Colonic mucosa (tissue), 4 donors: ENCODE measurements around the gene SSR3. TPM values are rescaled to one million over a fixed set of nuclear protein-coding genes. Genes with fewer than 3 reads are reported as not detected.

ENCODE experiments used
- DNase-seq: peaks from one replicate; pipeline ENCODE4 v3.0.0-alpha.2; 2020
- H3K27ac ChIP-seq: fragments of 200-600 bp; one replicate; pipeline ENCODE4 v1.8.0; 2021
- H3K27me3 ChIP-seq: fragments of 200-600 bp; one replicate; pipeline ENCODE4 v1.8.0; 2021
- H3K36me3 ChIP-seq: fragments of 200-600 bp; one replicate; pipeline ENCODE4 v1.8.0; 2021
- H3K4me1 ChIP-seq: fragments of 200-600 bp; one replicate; pipeline ENCODE4 v1.8.0; 2021; ENCODE audit warnings: mild to moderate bottlenecking
- H3K4me3 ChIP-seq: fragments of 200-600 bp; one replicate; pipeline ENCODE4 v1.8.0; 2021
- H3K9ac ChIP-seq, 2 donors: one replicate each; pipeline ENCODE4 v1.7.0; 2013; ENCODE audit warnings: control low read depth in 2 of 2, low read depth in 2 of 2, low read length in 2 of 2
- H3K9me3 ChIP-seq: fragments of 200-600 bp; one replicate; pipeline ENCODE4 v1.8.0; 2021
- intact Hi-C: fragments of 100-400 bp; cut with DNase I; formaldehyde crosslinking; loops from one replicate; pipeline ENCODE4 v1.14.1; 2022
- total RNA-seq, 2 donors: library from RNA; stranded (reverse); fragmentation: NEBNext Ultra II Directional in 1 of 2; extraction: Animal tissue kit (Norgen Biotek cat#: 25700) in 1 of 2; gene quantifications; one replicate each; pipeline ENCODE4 v1.2.1, GENCODE V29; 2021
- TF ChIP-seq, protein P1 (sequence below): fragments of 200-600 bp; IDR thresholded peaks from one replicate; pipeline ENCODE4 v1.8.0; 2022; ENCODE audit warnings: antibody characterized with exemption, mild to moderate bottlenecking
- donor health status: healthy.
- donor health status: DM: no; HTN: no; CAD: no.
- donor health status: DM: no; HTN: no; CAD: no.

Gene SSR3
- total RNA-seq, 2 donors from 2014 or later: 134 to 171 TPM

DNA sequence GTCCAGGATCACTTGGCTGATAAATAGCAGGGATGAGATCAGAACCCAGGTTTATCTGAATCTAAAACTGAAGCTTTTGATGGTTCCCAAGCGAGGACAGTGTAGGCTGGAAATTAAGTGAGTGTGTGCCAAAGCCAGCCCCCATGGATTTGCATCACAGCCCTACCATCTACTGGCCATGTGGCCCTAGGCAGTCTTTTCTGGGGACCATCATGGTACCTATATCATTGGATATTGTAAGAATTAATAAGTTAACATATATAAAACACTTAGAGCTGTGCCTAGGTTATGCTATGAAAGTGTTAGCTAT, 32.8 kb upstream of the SSR3 start:
- no peak for DNase-seq
- intact Hi-C loops: no loop called here
- Histone ChIP-seq H3K4me3 (no peak overlapping the region), H3K36me3 (no peaks in the 10 kb centered on the region), H3K9ac (no peak overlapping the region), H3K27ac (no peak overlapping the region), H3K27me3 (no peaks in the 10 kb centered on the region), H3K4me1 (no peaks in the 10 kb centered on the region), H3K9me3 (no peaks in the 10 kb centered on the region)
- TF ChIP-seq, protein P1, sequence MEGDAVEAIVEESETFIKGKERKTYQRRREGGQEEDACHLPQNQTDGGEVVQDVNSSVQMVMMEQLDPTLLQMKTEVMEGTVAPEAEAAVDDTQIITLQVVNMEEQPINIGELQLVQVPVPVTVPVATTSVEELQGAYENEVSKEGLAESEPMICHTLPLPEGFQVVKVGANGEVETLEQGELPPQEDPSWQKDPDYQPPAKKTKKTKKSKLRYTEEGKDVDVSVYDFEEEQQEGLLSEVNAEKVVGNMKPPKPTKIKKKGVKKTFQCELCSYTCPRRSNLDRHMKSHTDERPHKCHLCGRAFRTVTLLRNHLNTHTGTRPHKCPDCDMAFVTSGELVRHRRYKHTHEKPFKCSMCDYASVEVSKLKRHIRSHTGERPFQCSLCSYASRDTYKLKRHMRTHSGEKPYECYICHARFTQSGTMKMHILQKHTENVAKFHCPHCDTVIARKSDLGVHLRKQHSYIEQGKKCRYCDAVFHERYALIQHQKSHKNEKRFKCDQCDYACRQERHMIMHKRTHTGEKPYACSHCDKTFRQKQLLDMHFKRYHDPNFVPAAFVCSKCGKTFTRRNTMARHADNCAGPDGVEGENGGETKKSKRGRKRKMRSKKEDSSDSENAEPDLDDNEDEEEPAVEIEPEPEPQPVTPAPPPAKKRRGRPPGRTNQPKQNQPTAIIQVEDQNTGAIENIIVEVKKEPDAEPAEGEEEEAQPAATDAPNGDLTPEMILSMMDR: no peak

DNA sequence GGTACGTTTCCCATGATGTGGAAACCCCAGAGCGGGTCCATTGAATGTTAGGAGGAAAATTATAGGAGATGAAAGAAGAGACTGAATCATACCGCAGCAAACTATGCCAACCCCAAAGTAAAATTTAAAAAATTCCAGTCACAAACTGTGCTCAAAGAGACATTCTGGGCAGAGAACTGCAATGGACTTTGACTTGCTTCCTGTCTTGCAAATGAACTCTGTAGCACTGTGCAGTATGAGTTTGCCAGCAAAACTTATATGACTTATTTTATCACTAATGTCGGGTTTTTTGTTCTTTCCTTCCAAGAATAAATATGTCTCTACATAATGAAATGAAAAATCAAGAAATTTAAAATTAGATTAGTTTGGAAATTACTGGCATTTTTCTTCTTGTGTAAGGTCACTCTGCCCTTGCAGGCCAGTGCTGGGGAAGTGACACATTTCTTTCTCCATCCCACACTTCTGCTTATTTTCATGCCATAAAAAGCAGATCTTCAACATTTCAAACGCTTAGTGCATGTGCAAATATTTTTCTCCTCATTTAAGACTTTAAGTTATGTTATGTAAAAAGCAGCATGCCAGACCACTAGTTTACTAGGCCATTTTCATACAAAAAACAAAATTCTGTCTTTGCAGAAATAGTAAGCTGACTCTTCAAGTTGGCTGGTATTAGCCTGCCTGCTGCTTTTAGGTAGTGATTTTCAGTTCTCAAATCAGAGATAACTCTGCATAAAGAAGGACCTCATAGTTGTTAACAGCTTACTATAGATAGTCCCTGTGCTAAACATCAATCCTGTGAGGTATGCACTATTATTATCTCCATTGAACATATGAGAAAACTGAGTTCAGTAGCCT, 32.2 kb upstream of the SSR3 start:
- TF ChIP-seq, protein P1: no peak
- no peak for DNase-seq
- intact Hi-C loops: no loop called here
- Histone ChIP-seq H3K4me3 (no peak overlapping the region), H3K4me1 (no peaks in the 10 kb centered on the region), H3K27me3 (no peaks in the 10 kb centered on the region), H3K36me3 (no peaks in the 10 kb centered on the region), H3K27ac (no peak overlapping the region), H3K9ac (no peak overlapping the region), H3K9me3 (no peaks in the 10 kb centered on the region)

DNA sequence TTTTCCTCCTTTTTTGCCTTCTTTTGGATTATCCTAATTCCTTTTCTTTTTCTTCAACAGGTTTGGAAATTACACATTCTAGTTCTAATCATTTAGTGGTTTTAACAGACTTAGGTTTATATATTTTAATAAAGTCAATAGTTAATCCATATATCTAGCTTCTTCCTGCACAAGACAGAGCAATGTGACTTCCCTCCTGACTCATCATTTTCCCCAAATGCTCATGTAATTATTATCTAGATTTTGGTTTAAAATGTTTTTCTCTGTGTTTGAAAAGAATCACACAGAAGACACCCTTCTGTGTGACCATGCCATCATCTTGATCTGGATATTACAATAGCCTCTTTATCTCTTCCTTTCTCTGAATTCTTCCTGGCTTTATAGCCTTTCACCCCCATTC, 28.6 kb upstream of the SSR3 start:
- H3K27me3 ChIP-seq: no peaks in the 10 kb centered on the region
- no peak overlapping the region for H3K9ac ChIP-seq
- no peak overlapping the region for H3K27ac ChIP-seq
- H3K4me3 ChIP-seq: no peak overlapping the region
- no peak for DNase-seq
- H3K4me1 ChIP-seq: no peaks in the 10 kb centered on the region
- H3K9me3 ChIP-seq: no peaks in the 10 kb centered on the region
- TF ChIP-seq, protein P1: no peak
- intact Hi-C loops: no loop called here
- H3K36me3 ChIP-seq: no peaks in the 10 kb centered on the region

DNA sequence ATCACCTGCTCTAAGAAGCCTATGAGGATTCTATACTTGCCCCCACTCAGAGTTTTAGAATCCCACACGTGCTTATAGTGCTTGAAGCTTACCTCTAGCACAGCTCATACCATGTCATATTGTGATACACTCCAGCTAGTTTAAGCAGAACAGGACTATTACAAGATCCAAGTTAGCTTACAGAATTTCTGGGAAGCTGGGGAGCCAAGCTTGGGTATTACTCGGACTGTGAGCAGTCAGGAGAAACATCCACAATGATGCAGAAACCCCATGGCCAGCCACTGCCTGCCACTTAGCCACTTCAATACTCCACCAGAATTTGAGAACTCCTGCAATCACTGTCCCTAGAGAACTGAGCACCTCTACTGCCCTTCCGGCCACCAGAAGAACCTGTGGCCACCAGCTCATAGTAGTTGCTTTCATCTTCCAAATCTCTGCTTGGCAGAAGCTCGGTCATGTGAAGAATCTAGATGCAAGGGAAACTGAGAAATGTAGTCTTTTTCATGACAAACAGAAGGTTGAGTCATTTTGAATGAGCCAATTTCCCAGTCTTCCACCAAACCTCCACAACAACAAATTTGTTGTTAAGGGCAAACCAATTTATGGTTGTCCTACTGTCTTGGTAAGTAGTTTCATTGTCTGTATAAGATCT, 27.7 kb upstream of the SSR3 start:
- Histone ChIP-seq H3K27ac (no peak overlapping the region), H3K9ac (no peak overlapping the region), H3K9me3 (no peaks in the 10 kb centered on the region), H3K36me3 (no peaks in the 10 kb centered on the region), H3K27me3 (no peaks in the 10 kb centered on the region), H3K4me1 (no peaks in the 10 kb centered on the region), H3K4me3 (no peak overlapping the region)
- no peak for DNase-seq
- intact Hi-C loops: no loop called here
- TF ChIP-seq, protein P1: no peak

DNA sequence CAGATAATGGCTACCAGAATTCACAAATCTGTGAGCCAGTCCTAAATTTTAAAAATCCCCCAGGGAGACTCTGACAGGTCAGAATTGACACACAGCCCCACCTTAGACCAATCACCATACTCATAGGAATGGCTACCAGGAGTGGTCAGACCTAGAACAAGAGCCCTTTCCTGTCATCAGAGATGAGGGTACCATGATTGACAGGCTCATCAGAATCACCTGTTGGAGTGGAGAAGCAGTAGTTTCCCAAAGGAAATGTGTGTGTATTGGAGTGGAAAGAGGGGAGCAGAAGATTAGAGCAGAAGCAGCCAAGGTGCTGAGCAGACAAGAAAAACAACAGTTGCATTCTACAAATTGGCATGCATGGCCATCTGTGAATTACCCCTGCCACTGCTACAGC, 27.0 kb upstream of the SSR3 start:
- TF ChIP-seq, protein P1: no peak
- Histone ChIP-seq H3K4me1 (no peaks in the 10 kb centered on the region), H3K36me3 (no peaks in the 10 kb centered on the region), H3K4me3 (no peak overlapping the region), H3K27me3 (no peaks in the 10 kb centered on the region), H3K9ac (no peak overlapping the region), H3K27ac (no peak overlapping the region), H3K9me3 (no peaks in the 10 kb centered on the region)
- DNase-seq: no peak
- intact Hi-C loops: no loop called here
